Endothelial cell of umbilical vein (primary cell): ENCODE measurements around the gene RHOV. TPM values are rescaled to one million over a fixed set of nuclear protein-coding genes. Genes with fewer than 3 reads are reported as not detected.

Experiments
- BruUV-seq: library from RNA; stranded (reverse); fragments of 400-500 nt; replicated peaks from 2 replicates; lab custom pipeline; 2021; lab: Mats Ljungman, UMichigan
- CTCF ChIA-PET: fragments of 300-600, 350-600 bp; sonication (Branson Sonifier 250); formaldehyde crosslinking; loops from one replicate; lab custom pipeline; 2021; ENCODE audit warnings: antibody characterized with exemption, inconsistent platforms; lab: Charles Lee
- POLR2A ChIA-PET: fragments of 300-600, 350-600 bp; sonication (Branson Sonifier 250); formaldehyde crosslinking; loops from one replicate; lab custom pipeline; 2021; ENCODE audit warnings: antibody characterized with exemption, inconsistent platforms; lab: Charles Lee
- DNase-seq: peaks from one replicate; pipeline ENCODE4 v3.0.0-alpha.2; 2011; ENCODE audit warnings: low read depth, low spot score
- FAIRE-seq: peaks from 2 replicates; lab custom pipeline; 2011; peaks lifted over from hg19 to GRCh38; lab: Jason Lieb, UNC
- H2AFZ ChIP-seq: 2 replicates; pipeline ENCODE4 v1.6.0; 2012; ENCODE audit warnings: low read depth, low read length, control low read depth, inconsistent platforms
- H3K27ac ChIP-seq: 2 replicates; pipeline ENCODE4 v1.5.1; 2011; ENCODE audit warnings: low read depth, mild to moderate bottlenecking, control low read depth, low read length, moderate library complexity; ENCODE audit not compliant: insufficient read depth
- H3K27me3 ChIP-seq, 2 experiments: 2 replicates each; pipeline versions ENCODE4 v1.6.0 to v1.6.1; 2011; ENCODE audit warnings: low read length in 2 of 2, mixed read lengths in 1 of 2; ENCODE audit not compliant: control insufficient read depth in 2 of 2, insufficient read depth in 2 of 2
- H3K36me3 ChIP-seq, 2 experiments: 2 replicates in 1 of 2; 3 replicates in 1 of 2; pipeline ENCODE4 v1.5.1; 2011; ENCODE audit warnings: low read length in 2 of 2, mild to moderate bottlenecking in 1 of 2, moderate library complexity in 1 of 2; ENCODE audit not compliant: control insufficient read depth in 2 of 2, insufficient read depth in 2 of 2; ENCODE audit errors: extremely low read depth in 1 of 2
- H3K4me1 ChIP-seq: 3 replicates; pipeline ENCODE4 v1.5.1; 2011; ENCODE audit warnings: mild to moderate bottlenecking, low read length; ENCODE audit not compliant: control insufficient read depth, insufficient read depth; ENCODE audit errors: extremely low read depth
- H3K4me2 ChIP-seq: 2 replicates; pipeline ENCODE4 v1.6.1; 2011; ENCODE audit warnings: low read length, control low read depth, mixed read lengths; ENCODE audit not compliant: insufficient read depth
- H3K4me3 ChIP-seq, 3 experiments: fragments of 200-600 bp in 1 of 3; sonication (generic), shearing (Covaris generic) in 1 of 3; replicated peaks in 1 of 3; 2 replicates each; pipeline ENCODE4 v1.5.1; 2011 to 2016; ENCODE audit warnings: control low read depth in 3 of 3, low read length in 3 of 3, mild to moderate bottlenecking in 2 of 3, inconsistent platforms in 1 of 3, low read depth in 1 of 3, moderate library complexity in 1 of 3; ENCODE audit not compliant: insufficient read depth in 1 of 3
- H3K79me2 ChIP-seq: 2 replicates; pipeline ENCODE4 v1.6.0; 2012; ENCODE audit warnings: low read length, inconsistent platforms; ENCODE audit not compliant: control insufficient read depth, insufficient read depth
- H3K9ac ChIP-seq: replicated peaks from 2 replicates; pipeline ENCODE3; 2011; ENCODE audit warnings: low read length, control low read depth; ENCODE audit not compliant: insufficient read depth; ENCODE audit errors: extremely low read depth
- H3K9me1 ChIP-seq: replicated peaks from 3 replicates; pipeline ENCODE4 v1.6.0; 2011; ENCODE audit warnings: mild to moderate bottlenecking, low read length; ENCODE audit not compliant: control insufficient read depth, insufficient read depth; ENCODE audit errors: extremely low read depth
- H3K9me3 ChIP-seq: replicated peaks from 2 replicates; pipeline ENCODE4 v1.5.1; 2012; ENCODE audit warnings: low read length, inconsistent platforms; ENCODE audit not compliant: control insufficient read depth, insufficient read depth
- H4K20me1 ChIP-seq: replicated peaks from 2 replicates; pipeline ENCODE3; 2011; ENCODE audit warnings: mild to moderate bottlenecking, low read length; ENCODE audit not compliant: control insufficient read depth, insufficient read depth; ENCODE audit errors: extremely low read depth
- EZH2 ChIP-seq: IDR thresholded peaks from 2 replicates; pipeline ENCODE4 v1.6.1; 2012; ENCODE audit warnings: borderline replicate concordance, low read depth, mild to moderate bottlenecking, moderate library complexity, low read length, inconsistent platforms; ENCODE audit not compliant: severe bottlenecking
- FOS ChIP-seq: IDR thresholded peaks from 2 replicates; pipeline ENCODE4 v1.6.1; 2011; ENCODE audit warnings: mild to moderate bottlenecking, low read length, moderate library complexity, borderline replicate concordance; ENCODE audit not compliant: insufficient read depth
- GATA2 ChIP-seq: IDR thresholded peaks from 2 replicates; pipeline ENCODE4 v1.7.0; 2011; ENCODE audit warnings: low read depth, mild to moderate bottlenecking, moderate library complexity, mixed read lengths, low read length; ENCODE audit not compliant: insufficient read length, insufficient read depth
- JUN ChIP-seq: IDR thresholded peaks from 2 replicates; pipeline ENCODE4 v1.6.1; 2011; ENCODE audit warnings: borderline replicate concordance, low read depth; ENCODE audit not compliant: insufficient read length, insufficient read depth
- MYC ChIP-seq: IDR thresholded peaks from one replicate; pipeline ENCODE4 v1.6.1; 2011; ENCODE audit warnings: mild to moderate bottlenecking, low read depth, low read length
- POLR2A ChIP-seq: IDR thresholded peaks from 2 replicates; pipeline ENCODE4 v1.6.1; 2012; ENCODE audit warnings: low read depth, mild to moderate bottlenecking, control low read depth, low read length
- POLR2AphosphoS5 ChIP-seq: IDR thresholded peaks from 2 replicates; pipeline ENCODE4 v1.6.1; 2012; ENCODE audit warnings: low read depth, mild to moderate bottlenecking, control low read depth, low read length, moderate library complexity; ENCODE audit not compliant: insufficient read depth
- dilution Hi-C: fragments of 300-500 bp; cut with MboI; formaldehyde crosslinking; loops from one replicate; pipeline ENCODE4 v1.15.0; 2019; ENCODE audit warnings: low sequenced_read_pairs; ENCODE audit not compliant: extremely low pct_ligation_motif_present
- intact Hi-C: fragments of 100-400 bp; cut with micrococcal nuclease; formaldehyde crosslinking; loops from one replicate; pipeline ENCODE4 v1.10.0; 2022
- polyA plus RNA-seq, 4 experiments: library from polyadenylated mRNA; depleted of rRNA in 3 of 4; stranded (reverse) in 3 of 4; unstranded in 1 of 4; fragments of >200 nt; gene quantifications; 2 replicates each; pipeline versions ENCODE4 v1.2.1 to v1.2.3, GENCODE V29; 2011 to 2012; ENCODE audit warnings: missing spikeins in 1 of 4
- total RNA-seq: library from RNA; stranded (reverse); gene quantifications from 2 replicates; pipeline ENCODE4 v1.2.3, GENCODE V29; 2021
- TF ChIP-seq, protein P1 (sequence below), 2 donors: IDR thresholded peaks; 1 replicate in 1 of 2; 2 replicates in 1 of 2; pipeline ENCODE4 v1.5.1; 2011; ENCODE audit warnings: low read length in 2 of 2, mild to moderate bottlenecking in 2 of 2, moderate library complexity in 2 of 2, control low read depth in 1 of 2, inconsistent platforms in 1 of 2, low read depth in 1 of 2; ENCODE audit not compliant: insufficient read depth in 1 of 2; ENCODE audit errors: extremely low read depth in 1 of 2
- TF ChIP-seq, protein P2 (sequence below): IDR thresholded peaks from 2 replicates; pipeline ENCODE4 v1.6.1; 2011; ENCODE audit not compliant: insufficient read depth, insufficient read length

The RHOV gene
- total and polyA plus RNA-seq, 2 donors (not counting 3 experiments of a cell fraction or from before 2014, with no cell fraction given) = 0.15 to 0.20 TPM

GRCh38 chr15:40869686-40870085 is 4.3 kb downstream of the RHOV start:
- Histone ChIP-seq H3K36me3 (no peaks in the 10 kb centered on the region), H3K4me1 (no peaks in the 10 kb centered on the region), H3K4me2 (no peak overlapping the region), H2AFZ (no peak overlapping the region), H3K4me3 (no peak overlapping the region), H3K27ac (no peak overlapping the region), H3K9me1 (no peaks in the 10 kb centered on the region), H3K9ac (no peak overlapping the region), H3K9me3 (no peaks in the 10 kb centered on the region), H4K20me1 (no peaks in the 10 kb centered on the region), H3K79me2 (no peaks in the 10 kb centered on the region), H3K27me3 (no peaks in the 10 kb centered on the region)
- ChIA-PET CTCF (interaction anchor here (1.2 to 5.9 kb wide), 5 partner anchors 10 to 26 kb away, joined by 5 to 146 read pairs (median 12); partner anchors contain the start of gene VPS18), POLR2A (no interaction called here)
- intact Hi-C loops (no loop called here), dilution Hi-C loops (no loop called here)
- no peak for FAIRE-seq
- no peak for TF ChIP-seq POLR2AphosphoS5
- no peak for TF ChIP-seq MYC
- no peak for TF ChIP-seq FOS
- TF ChIP-seq EZH2 = no peak
- TF ChIP-seq, protein P1, sequence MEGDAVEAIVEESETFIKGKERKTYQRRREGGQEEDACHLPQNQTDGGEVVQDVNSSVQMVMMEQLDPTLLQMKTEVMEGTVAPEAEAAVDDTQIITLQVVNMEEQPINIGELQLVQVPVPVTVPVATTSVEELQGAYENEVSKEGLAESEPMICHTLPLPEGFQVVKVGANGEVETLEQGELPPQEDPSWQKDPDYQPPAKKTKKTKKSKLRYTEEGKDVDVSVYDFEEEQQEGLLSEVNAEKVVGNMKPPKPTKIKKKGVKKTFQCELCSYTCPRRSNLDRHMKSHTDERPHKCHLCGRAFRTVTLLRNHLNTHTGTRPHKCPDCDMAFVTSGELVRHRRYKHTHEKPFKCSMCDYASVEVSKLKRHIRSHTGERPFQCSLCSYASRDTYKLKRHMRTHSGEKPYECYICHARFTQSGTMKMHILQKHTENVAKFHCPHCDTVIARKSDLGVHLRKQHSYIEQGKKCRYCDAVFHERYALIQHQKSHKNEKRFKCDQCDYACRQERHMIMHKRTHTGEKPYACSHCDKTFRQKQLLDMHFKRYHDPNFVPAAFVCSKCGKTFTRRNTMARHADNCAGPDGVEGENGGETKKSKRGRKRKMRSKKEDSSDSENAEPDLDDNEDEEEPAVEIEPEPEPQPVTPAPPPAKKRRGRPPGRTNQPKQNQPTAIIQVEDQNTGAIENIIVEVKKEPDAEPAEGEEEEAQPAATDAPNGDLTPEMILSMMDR (IDR thresholded peaks at IDR 0.05; ENCODE audit: extremely low read depth in 1 of 2, insufficient read depth in 1 of 2, low read depth in 1 of 2, low read length in 2 of 2) = no peak
- no peak for TF ChIP-seq JUN
- TF ChIP-seq, protein P2, sequence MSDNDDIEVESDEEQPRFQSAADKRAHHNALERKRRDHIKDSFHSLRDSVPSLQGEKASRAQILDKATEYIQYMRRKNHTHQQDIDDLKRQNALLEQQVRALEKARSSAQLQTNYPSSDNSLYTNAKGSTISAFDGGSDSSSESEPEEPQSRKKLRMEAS = no peak
- TF ChIP-seq POLR2A = no peak
- TF ChIP-seq GATA2 = no peak
- BruUV-seq = no TSS peak
- no peak for DNase-seq
